ENCODE measurements around the gene NOP16.

The NOP16 gene, protein sequence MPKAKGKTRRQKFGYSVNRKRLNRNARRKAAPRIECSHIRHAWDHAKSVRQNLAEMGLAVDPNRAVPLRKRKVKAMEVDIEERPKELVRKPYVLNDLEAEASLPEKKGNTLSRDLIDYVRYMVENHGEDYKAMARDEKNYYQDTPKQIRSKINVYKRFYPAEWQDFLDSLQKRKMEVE

DNA sequence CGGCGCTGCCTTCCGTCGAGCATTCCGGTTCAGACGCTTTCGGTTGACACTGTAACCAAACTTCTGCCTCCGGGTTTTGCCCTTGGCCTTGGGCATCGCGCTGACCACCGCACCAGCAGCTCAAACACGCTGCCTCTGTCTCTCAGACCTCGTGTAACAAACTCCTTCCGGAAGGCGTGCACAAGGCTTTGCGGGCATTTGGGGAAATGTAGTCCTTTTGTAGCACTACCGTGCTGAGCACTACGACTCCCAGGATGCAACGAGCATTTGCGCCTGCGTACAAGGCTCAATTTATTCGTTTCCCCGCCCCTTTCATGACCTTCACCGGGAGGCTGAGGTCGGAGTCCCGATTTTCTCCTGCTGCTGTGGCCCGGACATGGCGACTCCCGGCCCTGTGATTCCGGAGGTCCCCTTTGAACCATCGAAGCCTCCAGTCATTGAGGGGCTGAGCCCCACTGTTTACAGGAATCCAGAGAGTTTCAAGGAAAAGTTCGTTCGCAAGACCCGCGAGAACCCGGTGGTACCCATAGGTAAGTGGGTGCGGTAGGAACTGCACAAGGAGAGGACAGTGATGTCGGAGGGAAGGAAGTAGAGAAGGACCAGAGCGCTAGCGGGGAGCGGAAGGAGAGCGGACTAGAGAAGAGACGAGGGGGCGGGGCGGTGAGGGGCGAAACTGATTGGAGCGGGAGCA lies at the start of gene NOP16, which contains the start of gene HIGD2A:
Gene NOP16, minus strand, starts transcription at position 155 of the 691 bp plus-strand sequence. Its CDS starts 59 bp downstream, at position 96.
Gene HIGD2A, plus strand, starts transcription at position 308 of the 691 bp plus-strand sequence. Its CDS starts 69 bp downstream, at position 377.
- peak within 1 kb of the TSS; percentile 83 for H3K4me3 ChIP-seq (ENCODE audit: low read depth, low read length)
- peak; percentile 94 for DNase-seq (ENCODE audit: low read depth)

GRCh38 chr5:176436656-176437055 lies 48.3 kb upstream of the NOP16 start:
- no peak for DNase-seq (ENCODE audit: low read depth)
- no peak overlapping the region for H3K4me3 ChIP-seq (ENCODE audit: low read depth, low read length)

GRCh38 chr5:176432707-176433106 lies 44.3 kb upstream of the NOP16 start:
- H3K4me3 ChIP-seq (ENCODE audit: low read depth, low read length) = no peak overlapping the region
- DNase-seq (ENCODE audit: low read depth) = no peak

GRCh38 chr5:176429972-176430371 lies 41.6 kb upstream of the NOP16 start:
- DNase-seq (ENCODE audit: low read depth) = no peak

GRCh38 chr5:176427971-176428370 lies 39.6 kb upstream of the NOP16 start:
- no peak overlapping the region for H3K4me3 ChIP-seq (ENCODE audit: low read depth, low read length)
- no peak for DNase-seq (ENCODE audit: low read depth)

More at GRCh38 chr5:176429972-176430371, 41.6 kb upstream of the NOP16 start:
- H3K4me3 ChIP-seq (ENCODE audit: low read depth, low read length) = no peak overlapping the region

DNA sequence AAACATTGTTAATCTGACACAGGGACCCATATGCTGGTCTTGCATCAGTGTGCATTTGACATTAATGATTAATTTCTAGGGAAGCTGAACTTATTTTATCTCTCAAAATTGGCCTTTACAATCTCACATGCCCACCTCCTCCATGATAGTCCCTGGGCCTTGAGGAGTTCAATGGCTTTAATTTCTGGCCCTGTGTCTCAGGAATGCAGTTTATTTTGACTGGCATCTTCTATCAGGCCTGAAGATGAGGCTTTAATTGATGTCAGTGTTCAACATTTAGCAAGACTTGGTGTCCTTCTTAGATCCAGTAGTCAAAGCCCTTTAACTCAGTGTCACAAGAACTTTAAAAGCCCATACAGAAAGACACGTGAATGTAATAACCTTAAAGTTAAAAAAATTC lies 38.5 kb upstream of the NOP16 start:
- no peak for DNase-seq (ENCODE audit: low read depth)

GRCh38 chr5:176425791-176426190 lies 37.4 kb upstream of the NOP16 start:
- H3K4me3 ChIP-seq (ENCODE audit: low read depth, low read length) = no peak overlapping the region
- DNase-seq (ENCODE audit: low read depth) = no peak

More for the DNA sequence above, 38.5 kb upstream of the NOP16 start:
- no peak overlapping the region for H3K4me3 ChIP-seq (ENCODE audit: low read depth, low read length)

GRCh38 chr5:176425138-176425537 lies 36.7 kb upstream of the NOP16 start:
- DNase-seq (ENCODE audit: low read depth) = no peak
- no peak overlapping the region for H3K4me3 ChIP-seq (ENCODE audit: low read depth, low read length)

- H3K4me3 ChIP-seq (ENCODE audit: low read depth, low read length) = no peak overlapping the region
- no peak for DNase-seq (ENCODE audit: low read depth)
Measured at GRCh38 chr5:176424181-176424580, 35.8 kb upstream of the NOP16 start.

- H3K4me3 ChIP-seq (ENCODE audit: low read depth, low read length) = no peak overlapping the region
- DNase-seq (ENCODE audit: low read depth) = no peak
Measured at GRCh38 chr5:176420972-176421544, 32.7 kb upstream of the NOP16 start.

DNA sequence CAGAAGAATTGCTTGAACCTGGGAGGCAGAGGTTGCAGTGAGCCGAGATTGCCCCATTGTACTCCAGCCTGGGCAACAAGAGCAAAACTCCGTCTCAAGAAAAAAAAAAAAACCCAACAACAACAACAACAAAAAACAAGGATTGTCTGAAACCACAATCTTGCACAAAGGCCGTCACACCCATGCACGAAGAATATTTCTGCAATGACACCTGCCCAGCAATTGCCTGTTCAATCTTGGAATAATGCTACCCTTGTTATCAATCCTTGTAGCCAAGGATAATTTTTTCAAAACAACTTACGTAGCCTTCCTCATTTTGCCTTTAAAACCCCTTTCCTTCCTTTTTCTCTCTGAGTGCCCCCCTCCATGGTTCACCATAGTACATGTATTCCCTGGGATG lies 31.7 kb upstream of the NOP16 start:
- no peak for DNase-seq (ENCODE audit: low read depth)
- no peak overlapping the region for H3K4me3 ChIP-seq (ENCODE audit: low read depth, low read length)

DNA sequence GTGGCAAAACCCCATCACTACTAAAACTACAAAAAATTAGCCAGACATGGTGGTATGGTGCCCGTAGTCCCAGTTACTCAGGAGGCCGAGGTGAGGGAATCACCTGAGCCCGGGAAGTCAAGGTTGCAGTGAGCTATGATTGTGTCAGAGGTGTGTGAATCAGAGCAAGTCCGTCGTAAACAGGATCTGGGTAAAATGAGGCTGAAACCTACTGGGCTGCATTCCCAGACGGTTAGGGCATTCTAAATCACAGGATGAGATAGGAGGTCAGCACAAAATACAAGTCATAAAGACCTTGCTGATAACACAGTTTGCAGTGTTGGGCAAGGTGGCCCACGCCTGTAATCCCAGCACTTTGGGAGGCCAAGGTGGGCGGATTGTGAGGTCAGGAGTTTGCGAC lies 29.9 kb upstream of the NOP16 start:
- no peak overlapping the region for H3K4me3 ChIP-seq (ENCODE audit: low read depth, low read length)
- no peak for DNase-seq (ENCODE audit: low read depth)

- no peak for DNase-seq (ENCODE audit: low read depth)
- H3K4me3 ChIP-seq (ENCODE audit: low read depth, low read length) = peak overlapping the region; percentile 77
Measured at GRCh38 chr5:176416965-176417364, 28.6 kb upstream of the NOP16 start.

- peak within 1 kb of the TSS; percentile 77 for H3K4me3 ChIP-seq (ENCODE audit: low read depth, low read length)
- peak; percentile 34 for DNase-seq (ENCODE audit: low read depth)
Measured at GRCh38 chr5:176415952-176416924, 27.8 kb upstream of the NOP16 start, which contains the start of gene CLTB. Gene CLTB (minus strand): TSS chr5:176416539. CDS start chr5:176416363, 176 bp downstream.

GRCh38 chr5:176415240-176415951 lies 27.0 kb upstream of the NOP16 start:
- peak overlapping the region; percentile 77 for H3K4me3 ChIP-seq (ENCODE audit: low read depth, low read length)
- DNase-seq (ENCODE audit: low read depth) = no peak

- no peak for DNase-seq (ENCODE audit: low read depth)
- no peak overlapping the region for H3K4me3 ChIP-seq (ENCODE audit: low read depth, low read length)
Measured at GRCh38 chr5:176414704-176415103, 26.3 kb upstream of the NOP16 start.

- H3K4me3 ChIP-seq (ENCODE audit: low read depth, low read length) = no peak overlapping the region
- no peak for DNase-seq (ENCODE audit: low read depth)
Measured at GRCh38 chr5:176413709-176414191, 25.4 kb upstream of the NOP16 start.

DNA sequence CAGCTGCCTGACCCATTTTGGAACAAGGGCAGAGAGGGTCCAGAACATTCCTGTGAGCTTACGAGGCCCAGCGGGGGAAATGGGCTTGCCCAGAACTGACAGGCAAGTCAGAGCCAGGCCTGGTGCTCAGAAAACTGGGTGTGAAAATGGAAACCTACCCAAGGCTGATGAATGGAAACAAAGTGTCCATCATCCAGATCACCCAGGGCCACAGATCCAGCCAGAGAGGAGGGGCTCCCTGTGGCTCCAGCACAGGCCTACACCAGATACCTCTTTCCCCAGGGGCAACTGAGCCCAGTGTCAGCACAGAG lies 24.8 kb upstream of the NOP16 start:
- no peak overlapping the region for H3K4me3 ChIP-seq (ENCODE audit: low read depth, low read length)
- DNase-seq (ENCODE audit: low read depth) = no peak
